GM23248 (cell line): ENCODE results near the gene ACTL10.

ENCODE experiments used
- EZH2 ChIP-seq: fragments of 200-600 bp; sonication (generic); IDR thresholded peaks from 2 replicates; pipeline ENCODE4 v1.6.1; 2018; ENCODE audit warnings: antibody characterized with exemption, mild to moderate bottlenecking; ENCODE audit not compliant: insufficient read depth, poor library complexity, severe bottlenecking
- EZH2phosphoT487 ChIP-seq: fragments of 200-600 bp; sonication (generic); IDR thresholded peaks from 2 replicates; pipeline ENCODE4 v1.6.1; 2018; ENCODE audit warnings: antibody characterized with exemption, moderate library complexity, mild to moderate bottlenecking, low read depth; ENCODE audit not compliant: insufficient read depth

DNA sequence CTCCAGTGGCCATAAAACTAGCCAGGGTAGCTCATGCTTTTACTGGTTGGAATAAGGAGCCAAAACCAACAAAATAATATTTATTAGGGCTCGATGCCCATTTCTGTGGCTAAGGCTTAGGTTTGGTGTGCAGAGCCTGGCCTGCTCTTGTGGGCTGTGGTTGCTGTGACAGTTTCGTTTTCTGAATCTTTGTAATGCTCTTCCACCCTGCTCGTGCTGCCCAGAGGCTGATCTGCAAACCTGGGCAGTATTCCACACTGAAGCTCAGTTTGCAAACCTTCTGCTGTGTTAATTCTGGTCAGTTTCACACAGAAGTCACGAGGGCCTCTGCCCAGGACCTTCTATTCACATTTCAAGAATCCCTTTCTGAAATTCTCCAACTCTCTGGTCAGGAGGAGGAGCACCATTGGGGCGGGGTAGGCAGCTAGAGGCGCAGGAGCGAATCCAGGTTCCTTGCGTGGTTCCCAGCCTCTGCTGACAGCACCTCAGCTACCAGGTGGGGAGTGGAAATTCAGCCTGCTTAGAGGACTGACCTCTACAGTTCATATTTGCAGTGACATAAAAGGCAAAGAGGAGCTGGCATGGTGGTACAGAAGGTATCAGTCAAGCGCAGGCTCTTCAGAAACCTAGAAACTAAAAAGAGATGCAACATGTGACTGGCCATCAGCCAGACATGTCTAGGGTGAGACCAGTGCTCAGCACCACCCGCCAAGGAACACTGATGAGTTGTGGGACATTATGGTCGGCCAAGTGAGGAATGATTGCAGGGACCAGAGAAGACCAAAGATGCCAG is 18.9 kb upstream of the ACTL10 start:
- no peak for TF ChIP-seq EZH2phosphoT487
- no peak for TF ChIP-seq EZH2
